ENCODE results near the gene FHIP2A.

GRCh38 chr10:114849674-114850073 lies 28.1 kb downstream of the FHIP2A start:
- TF ChIP-seq CTCF (conservative IDR thresholded peaks at IDR 0.05; ENCODE audit: low read length), result no peak
- no peak for TF ChIP-seq EZH2phosphoT487 (IDR thresholded peaks at IDR 0.05; ENCODE audit: borderline replicate concordance, low read depth, low read length)

All from OCI-LY7 (cell line).